GM19324 (cell line): Measurements from ENCODE around the gene DKK1.
"Not testable (repeated sequence)": the region's sequence is repeated elsewhere in the genome, so short reads cannot be mapped to it uniquely, and the experiment has no call there.

Source experiments
- ATAC-seq: cut with Tn5 transposase; IDR thresholded peaks from one replicate; pipeline ENCODE4 v1.9.1; 2021; ENCODE audit warnings: mild to moderate bottlenecking, moderate library complexity; ENCODE audit not compliant: unreplicated experiment, low FRiP score

Gene DKK1

GRCh38 chr10:52359441-52359840 lies 45.4 kb downstream of the DKK1 start:
- no peak for ATAC-seq

- ATAC-seq: not testable (repeated sequence)
Measured at GRCh38 chr10:52365547-52366432, 51.7 kb downstream of the DKK1 start.
